Airway epithelial cell (primary cell): ENCODE results near the gene SPAG6. TPM values are rescaled to one million over a fixed set of nuclear protein-coding genes. Genes with fewer than 3 reads are reported as not detected.

Source experiments
- total RNA-seq: library from RNA; depleted of rRNA; stranded (reverse); fragments of >200 nt; gene quantifications from 2 replicates; pipeline ENCODE4 v1.2.3, GENCODE V29; 2015

SPAG6 gene
- not detected in 2 replicates for total RNA-seq

GRCh38 chr10:22345301-22346095 lies at the start of gene SPAG6:
Gene SPAG6 (plus strand): TSS chr10:22345496. CDS start chr10:22345612, 116 bp downstream.

GRCh38 chr10:22316286-22317075 lies 28.8 kb upstream of the SPAG6 start, which contains the start of gene COMMD3:
Gene COMMD3 (plus strand): TSS chr10:22316388. CDS start chr10:22316418, 30 bp downstream.

GRCh38 chr10:22320591-22321155 lies 24.6 kb upstream of the SPAG6 start, which contains the start of gene BMI1:
Gene BMI1 (plus strand): TSS chr10:22321099. CDS start chr10:22326450, 5,351 bp downstream.

Other genes with a start within 250 kb of the SPAG6 start
- gene EBLN1, start 127.5 kb upstream of the SPAG6 start, total RNA-seq = not detected in 2 replicates
- gene COMMD3, start 29.1 kb upstream of the SPAG6 start, total RNA-seq = 27.4 and 36.0 TPM in 2 replicates
- gene BMI1, start 24.4 kb upstream of the SPAG6 start, total RNA-seq = 17.9 and 20.1 TPM in 2 replicates